HG03460 (cell line): Measurements from ENCODE around the gene GDPD1.
"Not testable (repeated sequence)": the region's sequence is repeated elsewhere in the genome, so short reads cannot be mapped to it uniquely, and the experiment has no call there.

ENCODE experiments used
- ATAC-seq: cut with Tn5 transposase; IDR thresholded peaks from one replicate; pipeline ENCODE4 v1.9.1; 2021; ENCODE audit not compliant: unreplicated experiment

Gene GDPD1

DNA sequence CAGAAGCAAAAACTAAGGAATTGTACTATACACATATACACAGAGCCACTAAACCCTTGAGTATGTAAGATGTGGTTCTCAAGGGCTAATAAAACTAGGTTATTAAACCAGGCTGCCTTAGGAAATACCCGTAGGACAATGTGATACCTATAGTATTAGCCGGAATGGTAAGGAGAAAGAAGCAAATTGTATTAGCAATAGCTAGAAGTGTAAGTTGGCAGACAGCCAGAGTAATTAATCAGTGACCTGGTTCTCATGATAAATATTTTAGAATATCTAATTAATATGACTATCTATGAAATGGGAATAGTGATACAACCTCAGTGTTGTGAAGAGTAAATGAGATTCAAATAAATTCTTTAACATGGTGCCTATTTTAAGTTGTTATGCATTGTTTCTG, 18.6 kb downstream of the GDPD1 start:
- no peak for ATAC-seq

DNA sequence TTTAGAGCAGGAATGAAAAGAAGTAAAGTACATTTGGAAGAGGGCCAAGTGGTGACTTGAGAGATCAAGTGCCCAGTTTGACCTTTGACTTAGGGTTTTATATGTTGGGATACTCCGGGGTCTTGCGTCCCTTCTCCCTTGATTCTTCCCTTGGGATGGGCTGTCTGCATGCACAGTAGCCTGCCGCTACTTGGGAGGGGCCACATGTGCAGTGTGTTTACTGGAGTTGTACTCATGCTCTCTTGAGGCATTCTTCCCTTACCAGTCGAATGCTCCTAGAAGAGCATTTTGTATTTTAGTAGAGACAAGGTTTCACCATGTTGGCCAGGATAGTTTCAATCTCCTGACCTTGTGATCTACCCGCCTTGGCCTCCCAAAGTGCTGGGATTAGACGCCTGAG, 23.8 kb downstream of the GDPD1 start:
- no peak for ATAC-seq

DNA sequence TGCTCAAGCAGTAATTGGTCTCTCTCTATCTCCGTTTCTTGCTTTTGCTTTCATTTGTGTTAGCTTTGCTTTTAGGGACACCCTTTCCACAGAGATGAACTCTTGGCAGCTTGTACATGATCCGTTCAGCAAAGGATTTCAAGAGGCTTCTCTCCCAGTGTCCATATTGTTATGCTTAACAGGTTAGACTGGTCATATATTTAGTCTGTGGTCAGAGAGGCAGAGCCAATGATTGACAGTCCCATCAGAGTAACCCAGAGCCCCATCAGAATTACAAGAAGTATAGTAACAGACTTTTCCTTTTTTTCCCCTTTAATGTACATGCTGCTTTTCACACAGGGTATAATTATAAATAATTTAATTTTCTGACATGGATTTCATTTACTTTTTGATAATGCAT, 34.4 kb downstream of the GDPD1 start:
- ATAC-seq, result no peak

DNA sequence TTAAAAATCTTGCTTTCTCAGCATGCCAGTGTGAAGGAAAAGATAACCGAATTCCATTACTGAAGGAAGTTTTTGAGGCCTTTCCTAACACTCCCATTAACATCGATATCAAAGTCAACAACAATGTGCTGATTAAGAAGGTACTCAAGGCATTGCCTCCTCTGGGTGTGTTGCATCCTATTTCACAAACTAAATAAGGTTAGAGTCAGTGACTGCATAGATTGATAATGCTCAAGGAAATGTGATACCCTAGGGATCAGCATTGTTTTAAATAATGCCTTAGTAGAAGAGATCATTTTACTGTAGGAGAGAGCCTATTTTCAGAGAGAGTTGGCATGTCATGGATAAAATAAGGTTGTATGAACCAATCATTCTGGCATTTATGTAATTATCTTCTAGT, 36.8 kb downstream of the GDPD1 start:
- ATAC-seq, result no peak

DNA sequence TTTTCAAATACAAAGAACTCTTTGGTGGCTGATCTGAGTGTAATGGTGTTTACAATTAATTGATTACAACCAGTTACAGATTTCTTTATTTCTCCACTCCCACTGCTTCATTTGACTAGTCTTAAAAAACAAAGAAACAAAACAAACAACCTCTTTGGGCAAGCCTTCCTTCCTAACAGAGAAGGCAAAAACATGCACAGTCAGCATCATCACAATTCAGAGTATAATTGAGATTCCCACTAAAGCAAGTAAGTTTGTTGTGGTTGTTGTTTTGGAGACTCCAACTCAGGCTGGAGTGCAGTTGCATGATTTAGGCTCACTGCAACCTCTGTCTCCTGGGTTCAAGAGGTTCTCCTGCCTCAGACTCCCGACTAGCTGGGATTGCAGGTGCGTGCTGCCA, 40.4 kb downstream of the GDPD1 start:
- no peak for ATAC-seq

DNA sequence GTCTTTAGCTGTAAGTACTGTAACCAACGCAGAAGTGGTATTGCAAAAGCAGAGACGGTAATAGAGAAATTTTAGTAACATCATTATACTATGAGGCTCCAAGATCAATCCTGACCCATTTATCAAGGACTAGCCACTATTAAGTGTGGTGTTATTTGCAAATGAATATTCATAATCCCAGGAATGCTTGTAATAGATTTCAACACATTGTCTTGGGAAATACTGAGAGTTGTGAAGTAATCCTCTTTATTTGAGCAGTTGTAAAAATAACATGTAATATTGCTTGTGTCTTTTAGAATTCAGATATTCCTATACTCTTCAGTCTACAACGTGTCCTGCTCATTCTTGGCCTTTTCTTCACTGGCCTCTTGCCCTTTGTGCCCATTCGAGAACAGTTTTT, 46.4 kb downstream of the GDPD1 start:
- ATAC-seq, result no peak

DNA sequence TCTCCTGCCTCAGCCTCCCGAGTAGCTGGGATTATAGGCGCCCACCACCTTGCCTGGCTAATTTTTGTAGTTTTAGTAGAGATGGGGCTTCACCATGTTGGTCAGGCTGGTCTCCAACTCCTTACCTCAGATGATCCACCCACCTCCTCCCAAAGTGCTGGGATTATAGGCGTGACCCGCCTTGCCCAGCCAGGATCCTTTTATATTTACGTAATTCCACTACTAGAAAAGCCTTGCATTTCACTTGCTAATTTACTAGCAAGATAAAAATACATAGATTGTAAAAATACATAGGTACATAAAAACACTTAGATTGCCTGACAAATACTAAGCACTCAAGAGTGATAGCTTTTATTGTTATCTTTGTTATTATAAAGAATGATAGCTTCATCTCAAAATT, 47.5 kb downstream of the GDPD1 start:
- no peak for ATAC-seq

DNA sequence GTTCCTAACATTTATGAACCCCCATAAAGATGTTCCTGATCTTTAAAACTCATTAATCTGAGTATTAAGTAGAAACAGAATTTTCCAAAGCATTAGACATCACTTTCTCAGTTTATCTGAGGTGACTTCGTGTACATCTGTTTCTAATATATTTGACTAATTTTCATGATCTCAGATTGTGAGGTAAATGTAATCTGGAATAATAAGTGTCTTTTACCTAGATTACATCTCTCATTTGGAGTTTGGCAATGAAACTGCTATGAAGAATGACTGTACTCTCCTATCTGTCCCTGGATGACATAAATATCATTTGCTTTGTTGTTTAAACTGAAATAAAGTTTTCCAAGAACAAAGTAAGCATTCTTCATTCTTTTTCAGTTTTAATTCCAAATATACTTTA, 55.3 kb downstream of the GDPD1 start:
- ATAC-seq, result no peak

DNA sequence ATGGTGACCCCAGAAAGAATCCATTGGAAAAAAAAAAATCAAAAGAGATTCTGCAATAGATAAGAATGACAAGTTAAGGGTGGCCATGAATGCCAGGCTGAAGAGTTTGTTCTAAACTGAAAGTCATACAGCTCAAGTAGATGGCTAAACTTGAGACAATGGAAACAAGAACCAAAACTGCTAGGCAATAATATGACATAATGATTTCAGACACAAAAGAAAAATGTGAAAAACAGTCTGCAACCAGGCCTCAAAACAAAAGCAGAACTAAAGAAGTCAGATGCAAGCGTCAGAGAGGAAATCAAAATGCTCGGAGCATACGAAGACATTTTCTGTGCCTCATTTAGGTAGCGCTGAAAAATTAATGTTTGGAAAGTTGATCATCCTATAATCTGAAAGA, 56.7 kb downstream of the GDPD1 start:
- ATAC-seq, result peak; percentile 64

DNA sequence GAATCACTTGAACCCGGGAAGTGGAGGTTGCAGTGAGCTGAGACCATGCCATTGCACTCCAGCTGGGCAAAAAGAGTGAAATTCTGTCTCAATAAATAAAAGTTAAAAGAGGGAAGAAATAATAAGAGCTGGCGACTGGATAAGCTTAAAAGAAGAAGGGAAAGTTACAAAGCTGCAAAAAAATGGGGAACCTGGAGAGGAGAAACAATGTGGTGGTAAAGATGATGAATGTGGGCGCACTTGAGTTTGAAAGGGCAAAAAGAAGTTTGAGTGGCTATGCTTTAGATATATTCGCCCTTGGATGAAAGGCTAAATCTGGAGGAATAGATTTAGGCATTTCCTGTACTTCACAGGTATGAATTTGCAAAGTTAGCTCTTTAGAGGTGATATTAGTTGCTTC, 58.1 kb downstream of the GDPD1 start:
- ATAC-seq, result no peak

DNA sequence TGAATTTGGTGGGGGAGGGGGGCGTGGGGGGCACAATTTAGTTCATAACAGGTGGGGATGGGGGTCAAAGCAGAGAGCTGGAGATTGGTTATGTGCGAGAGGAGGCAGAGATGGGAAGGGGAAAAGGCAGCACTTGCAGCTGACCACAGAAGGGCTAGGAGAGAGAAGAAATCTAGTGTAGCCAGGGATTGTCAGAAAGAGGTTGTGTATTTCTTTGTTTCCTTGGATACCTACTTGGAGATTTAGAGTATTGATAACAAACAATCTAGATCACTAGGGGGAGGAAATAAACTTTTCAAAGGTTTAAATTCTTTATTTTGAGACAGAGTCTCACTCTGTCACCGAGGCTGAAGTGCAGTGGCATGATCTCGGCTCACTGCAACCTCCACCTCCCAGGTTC, 64.0 kb downstream of the GDPD1 start:
- ATAC-seq, result no peak

DNA sequence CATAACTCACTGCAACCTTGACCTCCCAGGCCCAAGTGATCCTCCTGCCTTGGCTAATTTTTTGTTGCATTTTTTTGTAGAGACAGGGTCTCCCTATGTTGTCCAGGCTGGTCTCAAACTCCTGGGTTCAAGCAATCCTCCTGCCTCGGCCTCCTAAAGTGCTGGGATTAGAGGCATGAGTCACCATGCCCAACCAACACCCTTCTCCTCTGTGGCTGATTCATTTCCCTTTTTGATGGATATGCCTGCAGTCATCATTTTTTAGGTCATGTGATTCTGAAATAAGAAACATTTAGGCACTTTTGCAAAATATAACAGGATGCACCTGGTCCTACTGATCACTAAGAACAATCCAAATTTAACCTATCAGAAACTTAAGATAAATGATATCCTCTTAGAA, 67.1 kb downstream of the GDPD1 start:
- ATAC-seq, result no peak

DNA sequence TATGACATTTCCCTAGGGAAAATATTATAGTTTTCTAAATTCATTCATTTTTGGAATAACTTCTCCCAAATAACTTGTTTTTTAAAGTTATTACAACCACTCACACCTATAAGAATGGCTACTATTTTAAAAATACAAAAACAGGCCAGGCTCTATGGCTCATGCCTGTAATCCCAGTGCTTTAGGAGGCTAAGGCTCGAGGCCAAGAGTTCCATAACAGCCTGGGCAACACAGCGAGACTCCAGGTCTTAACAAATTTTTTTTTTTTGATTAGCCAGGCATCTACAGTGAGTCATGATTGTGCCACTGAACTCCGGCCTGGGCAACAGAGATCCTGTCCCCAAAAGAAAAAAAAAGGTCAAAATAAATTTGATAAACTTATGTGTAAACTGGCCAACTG, 67.6 kb downstream of the GDPD1 start:
- no peak for ATAC-seq

DNA sequence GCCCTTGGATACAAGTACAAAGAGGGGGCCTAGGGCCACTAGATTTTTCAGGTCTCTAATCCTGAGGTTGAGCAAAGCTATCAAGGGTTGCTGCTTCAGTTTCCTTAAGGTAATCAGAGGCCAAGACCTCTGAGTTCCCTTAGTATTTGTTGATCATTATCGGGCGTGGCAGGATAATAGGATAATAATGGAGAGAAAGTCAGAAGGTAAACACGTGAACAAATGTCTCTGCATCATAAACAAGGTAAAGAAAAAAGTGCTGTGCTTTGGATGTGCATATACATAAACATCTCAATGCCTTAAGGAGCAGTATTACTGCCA, 69.6 kb downstream of the GDPD1 start:
- ATAC-seq, result no peak

DNA sequence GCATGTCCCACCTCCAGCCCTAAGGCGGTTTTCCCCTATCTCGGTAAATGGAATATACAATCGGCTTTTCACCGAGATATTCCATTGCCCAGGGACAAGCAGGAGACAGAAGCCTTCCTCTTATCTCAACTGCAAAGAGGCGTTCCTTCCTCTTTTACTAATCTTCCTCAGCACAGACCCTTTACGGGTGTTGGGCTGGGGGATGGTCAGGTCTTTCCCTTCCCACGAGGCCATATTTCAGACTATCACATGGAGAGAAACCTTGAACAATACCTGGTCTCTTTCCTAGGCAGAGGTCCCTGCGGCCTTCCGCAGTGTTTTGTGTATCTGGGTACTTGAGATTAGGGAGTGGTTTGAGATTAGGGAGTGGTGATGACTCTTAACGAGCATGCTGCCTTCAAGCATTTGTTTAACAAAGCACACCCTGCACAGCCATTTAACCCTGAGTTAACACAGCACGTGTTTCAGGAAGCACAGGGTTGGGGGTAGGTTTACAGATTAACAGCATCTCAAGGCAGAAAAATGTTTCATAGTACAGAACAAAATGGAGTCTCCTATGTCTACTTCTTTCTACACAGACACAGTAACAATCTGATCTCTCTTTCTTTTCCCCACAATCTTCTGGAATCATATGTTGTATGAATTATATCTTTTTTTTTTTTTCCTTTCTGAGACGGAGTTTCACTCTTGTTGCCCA, 70.1 kb downstream of the GDPD1 start:
- not testable (repeated sequence) for ATAC-seq

DNA sequence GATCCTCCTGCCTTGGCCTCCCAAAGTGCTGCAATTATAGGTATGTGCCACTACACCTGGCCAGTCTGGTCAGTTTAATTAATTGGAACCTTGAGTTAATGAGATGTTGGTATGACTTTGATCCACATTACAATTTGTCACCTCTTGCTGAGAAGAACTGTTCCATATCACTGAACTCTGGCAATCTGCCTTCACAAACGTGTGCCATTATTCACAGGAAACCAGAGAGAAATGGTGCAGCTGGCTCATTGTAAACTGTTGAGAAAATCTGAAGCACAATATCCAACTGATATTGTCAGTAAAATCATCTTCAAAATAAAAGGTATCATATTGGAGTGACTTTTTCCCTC, 71.8 kb downstream of the GDPD1 start:
- no peak for ATAC-seq

DNA sequence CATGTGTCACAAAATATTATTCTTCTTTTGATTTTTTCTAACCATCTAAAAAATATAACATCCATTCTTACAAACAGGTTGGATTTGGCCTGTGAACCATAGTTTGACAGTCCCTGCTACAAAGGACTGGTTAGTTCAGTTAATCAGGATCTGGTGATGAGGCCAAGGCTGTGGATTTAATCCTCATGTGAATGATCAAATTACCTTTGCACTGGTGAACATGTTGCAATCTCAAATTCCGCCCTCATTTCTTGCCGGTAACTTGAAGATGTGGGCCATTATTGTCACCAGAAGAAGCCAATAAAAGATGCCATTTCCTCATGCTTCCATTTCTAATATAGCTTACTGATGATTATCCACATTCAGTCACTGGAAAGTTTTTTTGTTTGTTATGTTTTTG, 75.9 kb downstream of the GDPD1 start:
- no peak for ATAC-seq

DNA sequence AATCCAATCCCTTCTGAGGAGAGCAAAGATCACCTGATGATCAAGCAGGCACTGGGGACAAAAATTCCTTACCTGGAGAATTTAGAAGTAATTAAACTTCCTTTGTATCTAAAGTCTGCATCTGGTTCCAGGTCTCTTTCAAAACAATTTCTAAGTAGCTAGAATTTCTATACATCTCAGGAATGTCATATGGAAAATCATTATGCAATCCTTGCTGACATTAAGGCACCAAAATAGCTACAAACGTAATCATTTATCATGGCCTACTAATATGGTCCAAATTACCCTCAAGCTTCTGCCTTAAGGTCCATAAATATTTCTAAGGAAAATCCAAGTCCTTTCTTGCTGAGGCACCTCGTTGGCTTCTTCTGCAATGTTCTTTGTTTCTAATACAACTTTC, 78.2 kb downstream of the GDPD1 start:
- no peak for ATAC-seq

DNA sequence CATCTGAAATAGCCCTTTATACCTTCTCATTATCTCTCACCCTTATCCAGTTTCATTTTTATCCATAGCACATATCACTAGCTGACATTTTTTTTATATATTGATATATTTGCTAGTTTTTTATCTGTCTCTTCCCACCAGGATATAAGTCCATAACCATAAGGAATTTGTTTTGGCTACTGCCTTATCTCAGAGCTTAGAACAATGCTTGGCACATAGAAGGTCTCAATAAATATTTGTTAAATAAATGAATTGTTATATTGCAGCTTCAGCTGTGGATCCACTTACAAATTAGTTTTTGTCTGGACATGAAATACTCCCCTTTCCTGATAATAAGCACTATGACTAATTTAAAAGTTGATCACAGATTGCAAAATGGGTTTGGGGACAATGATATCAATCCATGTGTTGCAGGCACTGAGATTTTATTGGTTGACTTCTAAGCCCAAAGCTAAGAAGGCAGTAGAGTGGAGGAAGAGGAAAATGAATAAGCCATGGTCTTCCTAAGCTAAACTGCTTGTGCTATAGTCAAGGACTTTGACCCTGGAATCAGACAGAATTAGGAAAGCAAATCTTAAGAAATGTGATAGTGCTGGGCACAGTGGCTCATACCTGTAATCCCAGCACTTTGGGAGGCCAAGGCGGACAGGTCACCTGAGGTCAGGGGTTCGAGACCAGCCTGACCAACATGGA, 79.2 kb downstream of the GDPD1 start:
- ATAC-seq, result no peak

DNA sequence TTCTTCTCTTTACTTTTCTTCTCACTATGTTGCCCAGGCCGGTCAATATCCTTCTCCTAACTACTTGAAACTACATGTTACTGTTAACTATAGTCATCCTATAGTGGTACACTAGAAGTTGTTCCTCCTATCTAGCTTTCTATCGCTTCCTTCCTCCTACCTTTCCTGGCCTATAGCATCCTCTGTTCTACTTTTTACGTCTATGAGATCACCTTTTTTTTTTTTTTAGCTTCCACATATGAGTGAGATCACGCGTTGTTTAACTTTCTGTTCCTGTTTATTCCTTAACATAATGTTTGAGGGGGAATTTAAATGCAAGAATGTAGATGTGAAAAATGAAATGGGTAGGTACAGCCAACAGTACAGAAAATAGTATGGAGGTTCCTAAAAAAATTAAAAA, 80.6 kb downstream of the GDPD1 start:
- ATAC-seq, result no peak

DNA sequence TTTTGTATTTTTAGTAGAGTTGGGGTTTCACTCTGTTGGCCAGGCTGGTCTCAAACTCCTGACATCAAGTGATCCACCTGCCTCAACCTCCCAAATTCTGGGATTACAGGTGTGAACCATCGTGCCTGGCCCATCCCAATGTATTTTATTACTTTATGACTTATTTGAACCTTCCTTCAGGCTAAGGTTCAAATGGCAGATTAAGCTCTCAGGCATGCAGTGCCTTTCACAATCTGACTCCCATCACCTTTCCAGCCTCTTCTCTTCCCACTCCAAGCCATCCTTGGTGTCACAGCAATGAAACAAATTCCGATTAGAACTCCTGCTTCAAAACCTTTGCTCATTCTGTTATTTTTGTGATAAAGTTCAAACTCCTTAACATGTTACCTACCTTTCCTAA, 84.5 kb downstream of the GDPD1 start:
- ATAC-seq, result no peak

DNA sequence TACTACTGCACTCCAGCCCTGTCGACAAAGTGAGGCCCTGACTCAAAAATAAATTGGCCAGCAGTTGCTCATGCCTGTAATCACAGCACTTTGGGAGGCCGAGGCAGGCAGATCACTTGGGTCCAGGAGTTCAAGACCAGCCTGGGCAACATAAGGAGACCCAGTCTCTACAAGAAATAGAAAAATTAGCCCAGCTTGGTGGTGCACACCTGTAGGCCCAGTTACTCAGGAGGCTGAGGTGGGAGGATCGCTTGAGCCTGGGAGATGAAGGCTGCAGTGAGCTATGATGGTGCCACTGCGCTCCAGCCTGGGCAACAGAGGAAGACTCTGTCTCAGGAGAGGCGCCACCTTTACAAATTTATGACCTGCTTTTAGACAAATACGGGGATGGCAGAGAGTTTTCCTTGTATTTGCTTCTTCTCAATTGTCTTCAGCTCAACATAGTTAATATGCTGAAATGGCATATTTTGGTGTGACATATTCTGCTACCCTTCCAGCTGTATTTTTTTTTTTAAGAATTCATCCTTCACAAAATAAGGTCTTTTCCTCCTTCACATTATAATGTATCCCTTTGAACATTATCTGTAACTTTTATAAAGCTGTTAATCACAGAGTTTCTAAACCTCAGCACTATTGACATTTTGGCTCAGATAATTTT, 90.1 kb downstream of the GDPD1 start:
- ATAC-seq, result no peak

DNA sequence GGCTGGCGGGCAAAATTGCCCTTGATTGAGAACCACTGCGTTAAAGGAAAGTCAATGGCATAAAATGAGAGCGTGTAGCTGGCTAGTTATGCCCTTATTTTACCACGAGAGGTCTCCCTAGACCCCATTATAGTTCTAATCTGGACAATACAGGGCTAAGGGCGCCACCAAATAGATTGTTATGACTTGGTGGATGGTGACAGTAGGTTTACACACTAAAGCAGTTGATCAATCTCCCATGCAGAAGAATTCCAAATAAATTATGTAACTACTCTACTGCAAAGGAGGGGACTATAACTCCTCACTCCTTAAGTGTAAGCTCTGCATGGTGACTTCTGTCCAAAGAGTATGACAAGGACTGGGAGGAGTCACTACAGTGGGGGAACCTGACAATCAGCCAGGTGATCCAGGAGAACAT, 90.7 kb downstream of the GDPD1 start:
- no peak for ATAC-seq
